Upper lobe of left lung (tissue), 6 donors: Measurements from ENCODE around the gene CAMK2G. TPM values are rescaled to one million over a fixed set of nuclear protein-coding genes. Genes with fewer than 3 reads are reported as not detected.

ENCODE experiments used
- ATAC-seq, 2 donors: fragments of 200-7000 bp; cut with Tn5 transposase; one replicate each; pipeline ENCODE4 v1.9.1; 2022; ENCODE audit warnings: mild to moderate bottlenecking in 2 of 2, moderate library complexity in 2 of 2; ENCODE audit not compliant: low FRiP score in 2 of 2
- DNase-seq, 2 donors: peaks; one replicate each; pipeline ENCODE4 v3.0.0-alpha.2; 2019 to 2020
- H3K27ac ChIP-seq, 4 donors: fragments of 200-600 bp; sonication (generic); one replicate each; pipeline ENCODE4 v1.5.1; 2016 to 2019
- H3K27me3 ChIP-seq, 4 donors: fragments of 200-600 bp; sonication (generic); one replicate each; pipeline ENCODE4 v1.5.1; 2017 to 2019
- H3K36me3 ChIP-seq, 4 donors: fragments of 200-600 bp; sonication (generic); one replicate each; pipeline ENCODE4 v1.5.1; 2016 to 2019
- H3K4me1 ChIP-seq, 4 donors: fragments of 200-600 bp; sonication (generic); one replicate each; pipeline ENCODE4 v1.5.1; 2018 to 2019
- H3K4me3 ChIP-seq, 4 donors: fragments of 200-600 bp; sonication (generic); one replicate each; pipeline ENCODE4 v1.5.1; 2017 to 2019; ENCODE audit warnings: mild to moderate bottlenecking in 2 of 4, moderate library complexity in 1 of 4
- H3K9me3 ChIP-seq, 4 donors: fragments of 200-600 bp; sonication (generic); one replicate each; pipeline ENCODE4 v1.5.1; 2018 to 2019
- EP300 ChIP-seq, 4 donors: sonication (generic); formaldehyde crosslinking; IDR thresholded peaks; one replicate each; pipeline ENCODE4 v1.5.1; 2017; ENCODE audit warnings: antibody characterized with exemption in 4 of 4, control low read depth in 2 of 4
- POLR2A ChIP-seq, 4 donors: fragments of 450-650 bp; IDR thresholded peaks; one replicate each; pipeline ENCODE4 v1.5.1; 2016 to 2017; ENCODE audit warnings: antibody characterized with exemption in 4 of 4, mild to moderate bottlenecking in 2 of 4
- POLR2AphosphoS5 ChIP-seq, 2 donors: sonication (generic); formaldehyde crosslinking; IDR thresholded peaks; one replicate each; pipeline ENCODE4 v1.5.1; 2017; ENCODE audit warnings: antibody characterized with exemption in 2 of 2
- WGBS, 2 donors: methylation state at CpG; one replicate each; pipeline ENCODE4 v1.1.5; 2017 to 2018; 5-methylcytosine and 5-hydroxymethylcytosine counted together
- total RNA-seq, 6 donors: library from RNA; depleted of rRNA in 4 of 6; stranded (reverse); fragments of >200 nt in 4 of 6; gene quantifications; one replicate each; pipeline versions ENCODE4 v1.1.0 to v1.2.1, GENCODE V29; 2016 to 2021
- TF ChIP-seq, protein P1 (sequence below), 6 experiments: fragments of 450-650 bp in 4 of 6; fragments of 200-600 bp in 2 of 6; sonication (generic) in 2 of 6; IDR thresholded peaks; one replicate each; pipeline ENCODE4 v1.5.1; 2016 to 2019; ENCODE audit warnings: antibody characterized with exemption in 6 of 6
- donor health status: DM: no; HTN: no; CAD: no; lungs with moderate emphysema.
- donor health status: DM: no; HTN: yes; CAD: no; lungs with severe emphysema.

Gene CAMK2G
- total RNA-seq, 6 donors from 2014 or later: 25.7 to 52.3 (median 43.0) TPM

- H3K36me3 ChIP-seq: peaks cover 0 to 30% (median 17%) of the 10 kb centered on the region in 4 donors
- no peak for ATAC-seq
- 84 to 89% methylated on average over 7 to 11 of the region's 11 CpGs for WGBS, 2 donors
- no peak overlapping the region for H3K4me3 ChIP-seq
- H3K27ac ChIP-seq: peak overlapping the region; percentile 36 to 88 (median 73)
- no peaks in the 10 kb centered on the region for H3K9me3 ChIP-seq
- DNase-seq: no peak
- H3K4me1 ChIP-seq: peaks cover 42 to 54% (median 49%) of the 10 kb centered on the region in 4 donors
- no peak for TF ChIP-seq POLR2AphosphoS5 (IDR thresholded peaks at IDR 0.05)
- no peak for TF ChIP-seq POLR2A (IDR thresholded peaks at IDR 0.05)
- TF ChIP-seq EP300 (IDR thresholded peaks at IDR 0.05): no peak
- TF ChIP-seq, protein P1, sequence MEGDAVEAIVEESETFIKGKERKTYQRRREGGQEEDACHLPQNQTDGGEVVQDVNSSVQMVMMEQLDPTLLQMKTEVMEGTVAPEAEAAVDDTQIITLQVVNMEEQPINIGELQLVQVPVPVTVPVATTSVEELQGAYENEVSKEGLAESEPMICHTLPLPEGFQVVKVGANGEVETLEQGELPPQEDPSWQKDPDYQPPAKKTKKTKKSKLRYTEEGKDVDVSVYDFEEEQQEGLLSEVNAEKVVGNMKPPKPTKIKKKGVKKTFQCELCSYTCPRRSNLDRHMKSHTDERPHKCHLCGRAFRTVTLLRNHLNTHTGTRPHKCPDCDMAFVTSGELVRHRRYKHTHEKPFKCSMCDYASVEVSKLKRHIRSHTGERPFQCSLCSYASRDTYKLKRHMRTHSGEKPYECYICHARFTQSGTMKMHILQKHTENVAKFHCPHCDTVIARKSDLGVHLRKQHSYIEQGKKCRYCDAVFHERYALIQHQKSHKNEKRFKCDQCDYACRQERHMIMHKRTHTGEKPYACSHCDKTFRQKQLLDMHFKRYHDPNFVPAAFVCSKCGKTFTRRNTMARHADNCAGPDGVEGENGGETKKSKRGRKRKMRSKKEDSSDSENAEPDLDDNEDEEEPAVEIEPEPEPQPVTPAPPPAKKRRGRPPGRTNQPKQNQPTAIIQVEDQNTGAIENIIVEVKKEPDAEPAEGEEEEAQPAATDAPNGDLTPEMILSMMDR (IDR thresholded peaks at IDR 0.05): no peak
- H3K27me3 ChIP-seq: no peaks in the 10 kb centered on the region
Observed at GRCh38 chr10:73867871-73868631, 6.3 kb downstream of the CAMK2G start.

- H3K36me3 ChIP-seq: peaks cover 0 to 30% (median 17%) of the 10 kb centered on the region in 4 donors
- peaks cover 34 to 51% (median 41%) of the 10 kb centered on the region in 4 donors for H3K4me1 ChIP-seq
- H3K4me3 ChIP-seq: no peak overlapping the region
- DNase-seq (no peak), ATAC-seq (no peak)
- no peaks in the 10 kb centered on the region for H3K27me3 ChIP-seq
- H3K9me3 ChIP-seq: no peaks in the 10 kb centered on the region
- 54 to 72% methylated on average over 10 of the region's 10 CpGs for WGBS, 2 donors
- H3K27ac ChIP-seq: peak overlapping the region; percentile 58 to 88 (median 80)
- TF ChIP-seq POLR2A (IDR thresholded peaks at IDR 0.05) (no peak), POLR2AphosphoS5 (IDR thresholded peaks at IDR 0.05) (no peak), EP300 (IDR thresholded peaks at IDR 0.05) (no peak)
- TF ChIP-seq, protein P1 (IDR thresholded peaks at IDR 0.05): no peak
Observed at GRCh38 chr10:73867126-73867807, 7.1 kb downstream of the CAMK2G start.

DNA sequence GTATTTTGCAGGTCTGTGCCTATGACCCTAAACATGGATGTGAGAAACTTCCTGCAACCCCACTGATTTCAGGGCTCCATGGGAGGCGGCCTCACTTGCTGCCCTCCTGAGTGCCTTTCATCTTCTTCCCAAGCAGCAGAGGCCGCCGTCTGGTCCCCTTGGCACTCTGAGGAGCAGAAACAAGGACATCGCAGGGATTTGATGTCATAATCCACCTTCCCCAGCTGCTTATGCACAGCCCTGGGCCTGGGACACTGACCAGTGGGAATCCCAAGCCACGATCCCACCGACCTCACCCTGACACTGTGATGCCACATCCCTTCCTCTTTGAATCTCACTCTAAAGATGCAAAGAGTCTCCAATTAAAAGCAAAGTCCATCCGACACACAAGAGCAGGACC lies 7.7 kb downstream of the CAMK2G start:
- 81 to 84% methylated on average over 7 of the region's 7 CpGs for WGBS, 2 donors

GRCh38 chr10:73865459-73866442 lies 8.6 kb downstream of the CAMK2G start:
- H3K9me3 ChIP-seq: no peaks in the 10 kb centered on the region

More for the DNA sequence above, 7.7 kb downstream of the CAMK2G start:
- H3K9me3 ChIP-seq: no peaks in the 10 kb centered on the region
- H3K4me3 ChIP-seq: no peak overlapping the region
- H3K36me3 ChIP-seq: peaks cover 0 to 30% (median 17%) of the 10 kb centered on the region in 4 donors
- ATAC-seq: no peak
- peak overlapping the region; percentile 58 to 88 (median 80) for H3K27ac ChIP-seq
- H3K27me3 ChIP-seq: no peaks in the 10 kb centered on the region
- peaks cover 28 to 48% (median 35%) of the 10 kb centered on the region in 4 donors for H3K4me1 ChIP-seq
- TF ChIP-seq POLR2AphosphoS5 (IDR thresholded peaks at IDR 0.05): no peak
- TF ChIP-seq, protein P1 (IDR thresholded peaks at IDR 0.05): no peak
- no peak for TF ChIP-seq EP300 (IDR thresholded peaks at IDR 0.05)
- no peak for TF ChIP-seq POLR2A (IDR thresholded peaks at IDR 0.05)
- DNase-seq: no peak

More at GRCh38 chr10:73865459-73866442, 8.6 kb downstream of the CAMK2G start:
- H3K27me3 ChIP-seq: no peaks in the 10 kb centered on the region
- H3K36me3 ChIP-seq: peaks cover 0 to 33% (median 17%) of the 10 kb centered on the region in 4 donors
- peak overlapping the region; percentile 58 to 88 (median 80) for H3K27ac ChIP-seq
- 25 to 32% methylated on average over 9 to 11 of the region's 11 CpGs for WGBS, 2 donors
- peaks cover 24 to 43% (median 30%) of the 10 kb centered on the region in 4 donors for H3K4me1 ChIP-seq
- DNase-seq: peak in 1 of 2 donors; percentile 85
- H3K4me3 ChIP-seq: peak overlapping the region in 3 of 4 donors; percentile 10 to 29 (median 10)
- TF ChIP-seq POLR2AphosphoS5 (IDR thresholded peaks at IDR 0.05) (peak in 1 of 2 donors; percentile 23), POLR2A (IDR thresholded peaks at IDR 0.05) (no peak)
- ATAC-seq: peak; percentile 74 to 77
